ENCODE measurements around the gene WDR33.

Gene WDR33

GRCh38 chr2:127733113-127733815 lies 77.7 kb downstream of the WDR33 start:
- TF ChIP-seq CTCF (IDR thresholded peaks at IDR 0.05; ENCODE audit: borderline replicate concordance, insufficient read depth, low read depth, low read length): no peak

GRCh38 chr2:127726158-127726880 lies 84.7 kb downstream of the WDR33 start:
- TF ChIP-seq CTCF (IDR thresholded peaks at IDR 0.05; ENCODE audit: borderline replicate concordance, insufficient read depth, low read depth, low read length): no peak
- H3K4me3 ChIP-seq (ENCODE audit: low read depth, low read length): no peak overlapping the region

More at GRCh38 chr2:127733113-127733815, 77.7 kb downstream of the WDR33 start:
- no peak overlapping the region for H3K4me3 ChIP-seq (ENCODE audit: low read depth, low read length)

GRCh38 chr2:127722807-127723206 lies 88.2 kb downstream of the WDR33 start:
- TF ChIP-seq CTCF (IDR thresholded peaks at IDR 0.05; ENCODE audit: borderline replicate concordance, insufficient read depth, low read depth, low read length): no peak
- no peak overlapping the region for H3K4me3 ChIP-seq (ENCODE audit: low read depth, low read length)

GRCh38 chr2:127721978-127722355 lies 89.0 kb downstream of the WDR33 start:
- no peak for TF ChIP-seq CTCF (IDR thresholded peaks at IDR 0.05; ENCODE audit: borderline replicate concordance, insufficient read depth, low read depth, low read length)
- H3K4me3 ChIP-seq (ENCODE audit: low read depth, low read length): no peak overlapping the region

GRCh38 chr2:127721311-127721977 lies 89.5 kb downstream of the WDR33 start:
- H3K4me3 ChIP-seq (ENCODE audit: low read depth, low read length): no peak overlapping the region
- TF ChIP-seq CTCF (IDR thresholded peaks at IDR 0.05; ENCODE audit: borderline replicate concordance, insufficient read depth, low read depth, low read length): no peak

- H3K4me3 ChIP-seq (ENCODE audit: low read depth, low read length): no peak overlapping the region
- no peak for TF ChIP-seq CTCF (IDR thresholded peaks at IDR 0.05; ENCODE audit: borderline replicate concordance, insufficient read depth, low read depth, low read length)
Measured at GRCh38 chr2:127719301-127720218, 91.4 kb downstream of the WDR33 start.
